Astrocyte (in vitro differentiated cells and primary cell): Measurements from ENCODE around the gene CERK.

Experiments used
- CTCF ChIP-seq: IDR thresholded peaks from 2 replicates; pipeline ENCODE4 v1.5.1; 2011; ENCODE audit warnings: low read depth, mild to moderate bottlenecking, inconsistent platforms, low read length, moderate library complexity; ENCODE audit not compliant: insufficient read depth
- EZH2 ChIP-seq: IDR thresholded peaks from 2 replicates; pipeline ENCODE4 v1.6.1; 2012; ENCODE audit warnings: mild to moderate bottlenecking, low read length, inconsistent platforms; ENCODE audit not compliant: insufficient read depth

- TF ChIP-seq CTCF (no peak), EZH2 (no peak)
These were observed 47.9 kb downstream of the CERK start for GRCh38 chr22:46690146-46690545.
